ENCODE measurements around the gene ENPP3. TPM values are rescaled to one million over a fixed set of nuclear protein-coding genes. Genes with fewer than 3 reads are reported as not detected.
A peak's percentile ranks its signal among the peaks of the same experiment; 100 is the strongest.

The ENPP3 gene
- total and polyA plus RNA-seq, 2 experiments from 2014 or later: 0.98 to 2.7 TPM

DNA sequence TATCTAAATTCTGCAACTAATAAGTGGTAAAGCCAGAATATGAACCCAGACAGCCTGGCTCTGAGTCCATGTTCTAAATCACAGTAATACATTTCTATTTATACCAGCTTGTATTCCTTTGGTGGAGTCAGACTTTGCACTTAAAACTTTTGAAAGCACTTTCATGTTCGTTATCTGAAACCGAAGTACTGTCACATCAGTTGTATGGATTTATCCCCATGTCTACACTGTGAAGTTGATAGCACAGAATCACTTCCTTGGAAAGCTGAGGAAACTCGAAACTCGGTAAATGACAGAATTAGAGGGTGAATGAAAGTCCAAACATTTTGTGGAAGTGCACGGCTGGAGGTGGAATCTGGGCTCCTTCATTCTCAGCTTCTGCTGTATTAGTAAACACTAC is 102.0 kb downstream of the ENPP3 start:
- no peak overlapping the region for H3K27ac ChIP-seq

DNA sequence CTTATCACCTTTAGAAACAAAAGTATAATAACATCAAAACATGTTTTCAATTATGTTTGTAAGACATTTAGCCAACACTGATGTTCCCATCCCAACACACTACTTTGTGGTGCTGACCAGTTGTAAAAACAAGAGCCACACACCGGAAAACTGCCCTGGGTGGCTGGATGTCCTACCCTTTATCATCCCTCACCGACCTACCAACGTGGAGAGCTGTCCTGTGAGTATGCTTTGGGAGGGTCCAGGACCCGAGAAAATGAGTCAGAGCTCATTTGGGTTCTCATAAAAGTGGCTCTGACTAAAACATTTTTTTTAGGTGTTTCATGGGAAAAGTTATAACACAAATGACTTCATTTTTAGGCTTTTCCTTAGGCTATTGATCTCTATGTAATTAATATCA is 103.1 kb downstream of the ENPP3 start:
- TF ChIP-seq, protein P1, sequence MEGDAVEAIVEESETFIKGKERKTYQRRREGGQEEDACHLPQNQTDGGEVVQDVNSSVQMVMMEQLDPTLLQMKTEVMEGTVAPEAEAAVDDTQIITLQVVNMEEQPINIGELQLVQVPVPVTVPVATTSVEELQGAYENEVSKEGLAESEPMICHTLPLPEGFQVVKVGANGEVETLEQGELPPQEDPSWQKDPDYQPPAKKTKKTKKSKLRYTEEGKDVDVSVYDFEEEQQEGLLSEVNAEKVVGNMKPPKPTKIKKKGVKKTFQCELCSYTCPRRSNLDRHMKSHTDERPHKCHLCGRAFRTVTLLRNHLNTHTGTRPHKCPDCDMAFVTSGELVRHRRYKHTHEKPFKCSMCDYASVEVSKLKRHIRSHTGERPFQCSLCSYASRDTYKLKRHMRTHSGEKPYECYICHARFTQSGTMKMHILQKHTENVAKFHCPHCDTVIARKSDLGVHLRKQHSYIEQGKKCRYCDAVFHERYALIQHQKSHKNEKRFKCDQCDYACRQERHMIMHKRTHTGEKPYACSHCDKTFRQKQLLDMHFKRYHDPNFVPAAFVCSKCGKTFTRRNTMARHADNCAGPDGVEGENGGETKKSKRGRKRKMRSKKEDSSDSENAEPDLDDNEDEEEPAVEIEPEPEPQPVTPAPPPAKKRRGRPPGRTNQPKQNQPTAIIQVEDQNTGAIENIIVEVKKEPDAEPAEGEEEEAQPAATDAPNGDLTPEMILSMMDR (IDR thresholded peaks at IDR 0.05; ENCODE audit: poor library complexity): no peak
- TF ChIP-seq EZH2 (IDR thresholded peaks at IDR 0.05; ENCODE audit: borderline replicate concordance) (no peak), EZH2phosphoT487 (IDR thresholded peaks at IDR 0.05; ENCODE audit: low read depth, severe bottlenecking, unreplicated experiment) (no peak)
- H3K9me2 ChIP-seq (replicated peaks; ENCODE audit: insufficient read depth): no peaks in the 10 kb centered on the region
- no peak for DNase-seq (ENCODE audit: low spot score)
- no peaks in the 10 kb centered on the region for H3K36me3 ChIP-seq (replicated peaks; ENCODE audit: insufficient read depth, low read depth)
- H3K4me3 ChIP-seq: no peak overlapping the region
- H4K20me1 ChIP-seq (ENCODE audit: insufficient read depth, poor library complexity, severe bottlenecking): no peaks in the 10 kb centered on the region
- H3K27ac ChIP-seq: no peak overlapping the region
- no peaks in the 10 kb centered on the region for H3K4me1 ChIP-seq (ENCODE audit: insufficient read depth)
- H3K9me3 ChIP-seq (ENCODE audit: low read depth): no peaks in the 10 kb centered on the region
- 71% methylated on average over 4 of the region's 4 CpGs for WGBS (ENCODE audit: low lambda C conversion rate, missing lambda C conversion rate)
- no peak overlapping the region for H3K4me2 ChIP-seq
- H3K79me2 ChIP-seq: no peaks in the 10 kb centered on the region
- no peak overlapping the region for H2AFZ ChIP-seq
- no peaks in the 10 kb centered on the region for H3K27me3 ChIP-seq

More for the DNA sequence above, 102.0 kb downstream of the ENPP3 start:
- Histone ChIP-seq H2AFZ (no peak overlapping the region), H3K4me2 (peak overlapping the region; percentile 49), H3K27me3 (no peaks in the 10 kb centered on the region), H4K20me1 (ENCODE audit: insufficient read depth, poor library complexity, severe bottlenecking) (no peaks in the 10 kb centered on the region), H3K9me3 (ENCODE audit: low read depth) (no peaks in the 10 kb centered on the region), H3K4me1 (ENCODE audit: insufficient read depth) (no peaks in the 10 kb centered on the region), H3K36me3 (replicated peaks; ENCODE audit: insufficient read depth, low read depth) (no peaks in the 10 kb centered on the region), H3K79me2 (no peaks in the 10 kb centered on the region), H3K4me3 (no peak overlapping the region), H3K9me2 (replicated peaks; ENCODE audit: insufficient read depth) (no peaks in the 10 kb centered on the region)
- DNase-seq (ENCODE audit: low spot score): no peak
- 46% methylated on average over 5 of the region's 5 CpGs for WGBS (ENCODE audit: low lambda C conversion rate, missing lambda C conversion rate)
- TF ChIP-seq EZH2 (IDR thresholded peaks at IDR 0.05; ENCODE audit: borderline replicate concordance) (no peak), EZH2phosphoT487 (IDR thresholded peaks at IDR 0.05; ENCODE audit: low read depth, severe bottlenecking, unreplicated experiment) (no peak)
- TF ChIP-seq, protein P1 (IDR thresholded peaks at IDR 0.05; ENCODE audit: poor library complexity): no peak

DNA sequence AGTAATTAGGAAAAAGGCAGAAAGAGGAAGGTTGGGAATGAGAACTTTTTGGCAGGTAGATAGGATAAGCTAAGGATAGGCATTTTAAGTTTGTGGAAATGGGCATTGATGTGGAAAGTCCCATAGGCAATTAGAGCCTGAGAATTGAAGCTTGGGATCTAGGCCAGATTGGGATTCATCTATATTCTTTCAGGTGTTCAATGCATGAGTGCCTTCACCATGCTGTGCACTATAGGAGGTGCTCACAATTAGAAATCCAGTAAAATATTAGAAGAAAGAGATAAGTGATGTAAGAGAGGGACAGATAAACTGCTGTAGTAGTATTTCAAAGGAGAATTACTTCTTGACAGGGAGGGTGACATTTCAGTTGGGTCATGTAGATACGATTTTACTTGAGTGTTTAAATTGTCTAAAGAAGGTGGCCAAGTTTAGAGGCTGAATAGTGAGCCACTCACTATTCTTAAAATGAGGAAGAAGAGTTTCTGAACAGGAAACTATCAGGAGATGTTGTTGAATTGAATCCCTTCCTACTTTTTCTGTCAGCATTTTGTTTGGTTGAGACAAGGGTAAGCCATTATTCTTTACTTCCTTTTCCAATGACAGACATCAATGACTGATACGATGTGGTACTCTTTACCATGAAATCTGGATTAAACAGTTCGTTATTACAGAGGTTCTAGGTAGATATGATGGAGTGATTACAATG is 104.7 kb downstream of the ENPP3 start:
- Histone ChIP-seq H3K9me3 (ENCODE audit: low read depth) (no peaks in the 10 kb centered on the region), H3K36me3 (replicated peaks; ENCODE audit: insufficient read depth, low read depth) (no peaks in the 10 kb centered on the region), H3K27ac (no peak overlapping the region), H3K4me3 (no peak overlapping the region), H3K9me2 (replicated peaks; ENCODE audit: insufficient read depth) (no peaks in the 10 kb centered on the region), H3K27me3 (no peaks in the 10 kb centered on the region), H3K79me2 (no peaks in the 10 kb centered on the region), H3K4me2 (no peak overlapping the region), H4K20me1 (ENCODE audit: insufficient read depth, poor library complexity, severe bottlenecking) (no peaks in the 10 kb centered on the region), H3K4me1 (ENCODE audit: insufficient read depth) (no peaks in the 10 kb centered on the region), H2AFZ (no peak overlapping the region)
- TF ChIP-seq, protein P1 (IDR thresholded peaks at IDR 0.05; ENCODE audit: poor library complexity): no peak
- TF ChIP-seq EZH2phosphoT487 (IDR thresholded peaks at IDR 0.05; ENCODE audit: low read depth, severe bottlenecking, unreplicated experiment): no peak
- TF ChIP-seq EZH2 (IDR thresholded peaks at IDR 0.05; ENCODE audit: borderline replicate concordance): no peak
- 90% methylated on average over 3 of the region's 3 CpGs for WGBS (ENCODE audit: low lambda C conversion rate, missing lambda C conversion rate)
- DNase-seq (ENCODE audit: low spot score): no peak

All from hepatocyte (in vitro differentiated cells).